RWPE2 (cell line): ENCODE data around the gene IFNAR2.

Experiments used
- ATAC-seq: fragments of 200-7000 bp; cut with Tn5 transposase; 3 replicates; pipeline ENCODE4 v1.9.1; 2021; ENCODE audit warnings: low read depth
- DNase-seq: peaks from one replicate; pipeline ENCODE4 v3.0.0-alpha.2; 2020; ENCODE audit warnings: low spot score
- H3K27ac ChIP-seq: fragments of 450-650 bp; 2 replicates; pipeline ENCODE4 v1.5.1; 2017; ENCODE audit warnings: mild to moderate bottlenecking; ENCODE audit not compliant: poor library complexity, severe bottlenecking
- H3K27me3 ChIP-seq: fragments of 250-450 bp; sonication (Bioruptor Pico); 2 replicates; pipeline ENCODE4 v1.5.1; 2021; ENCODE audit warnings: mild to moderate bottlenecking, moderate library complexity; ENCODE audit not compliant: insufficient read depth, poor library complexity, severe bottlenecking
- H3K36me3 ChIP-seq: fragments of 250-450 bp; sonication (Bioruptor Pico); 2 replicates; pipeline ENCODE4 v1.5.1; 2020; ENCODE audit warnings: low read depth, mild to moderate bottlenecking, moderate library complexity
- H3K4me1 ChIP-seq: fragments of 250-450 bp; sonication (Bioruptor Pico); 2 replicates; pipeline ENCODE4 v1.5.1; 2021; ENCODE audit warnings: mild to moderate bottlenecking, moderate library complexity; ENCODE audit not compliant: insufficient read depth, poor library complexity, severe bottlenecking
- H3K4me3 ChIP-seq: fragments of 250-450 bp; sonication (Bioruptor Pico); 2 replicates; pipeline ENCODE4 v1.5.1; 2021; ENCODE audit warnings: mild to moderate bottlenecking, moderate library complexity; ENCODE audit not compliant: severe bottlenecking
- H3K9me3 ChIP-seq: fragments of 250-450 bp; sonication (Bioruptor Pico); 2 replicates; pipeline ENCODE4 v1.5.1; 2021; ENCODE audit warnings: mild to moderate bottlenecking, moderate library complexity; ENCODE audit not compliant: severe bottlenecking
- TF ChIP-seq, protein P1 (sequence below): fragments of 450-650 bp; IDR thresholded peaks from one replicate; pipeline ENCODE4 v1.5.1; 2017; ENCODE audit warnings: mild to moderate bottlenecking, moderate library complexity; ENCODE audit not compliant: poor library complexity, severe bottlenecking

The IFNAR2 gene

DNA sequence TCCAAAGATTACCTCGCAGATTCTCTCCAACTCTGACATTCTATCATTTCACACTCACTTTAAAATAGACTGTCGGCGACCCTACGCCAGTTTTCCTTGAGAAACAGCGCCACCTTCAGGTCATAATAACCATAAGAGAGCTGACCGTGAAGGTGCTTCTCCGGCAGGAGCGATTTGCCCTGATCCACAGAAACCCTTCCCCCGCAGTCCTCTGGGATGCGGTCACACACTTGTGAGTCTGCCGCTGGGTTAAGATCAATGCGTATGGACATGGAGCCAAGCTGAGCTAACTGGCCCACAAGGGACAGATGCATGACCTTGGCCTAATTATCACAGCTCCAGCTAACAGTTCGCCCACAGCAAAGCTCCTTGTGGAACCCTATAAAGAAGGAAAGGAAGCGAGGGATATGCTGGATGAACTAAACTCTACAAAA, 32.8 kb upstream of the IFNAR2 start:
- no peaks in the 10 kb centered on the region for H3K4me1 ChIP-seq
- no peak for DNase-seq
- H3K4me3 ChIP-seq: no peak overlapping the region

DNA sequence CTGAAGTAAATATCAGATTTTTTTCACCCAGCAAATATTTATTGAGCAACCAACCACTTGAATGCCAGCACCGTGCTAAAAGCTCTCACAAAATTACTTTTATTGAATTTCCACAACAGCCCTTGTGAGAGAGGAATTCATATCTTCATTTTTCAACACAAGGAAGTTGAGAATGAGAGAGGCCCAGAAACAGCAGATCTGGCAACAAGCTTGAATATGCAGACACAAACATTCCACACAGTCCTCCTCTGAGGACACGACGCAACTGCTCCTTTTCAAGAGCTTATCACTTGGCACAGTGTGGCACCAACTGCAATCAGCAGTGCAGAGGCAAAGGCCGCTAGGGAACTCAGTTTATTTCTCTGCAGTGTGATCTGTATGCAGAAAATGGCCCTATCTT, 32.2 kb upstream of the IFNAR2 start:
- Histone ChIP-seq H3K9me3 (no peaks in the 10 kb centered on the region), H3K36me3 (no peaks in the 10 kb centered on the region), H3K27ac (no peak overlapping the region), H3K4me3 (no peak overlapping the region), H3K4me1 (no peaks in the 10 kb centered on the region), H3K27me3 (no peaks in the 10 kb centered on the region)
- no peak for DNase-seq
- ATAC-seq: no peak
- TF ChIP-seq, protein P1, sequence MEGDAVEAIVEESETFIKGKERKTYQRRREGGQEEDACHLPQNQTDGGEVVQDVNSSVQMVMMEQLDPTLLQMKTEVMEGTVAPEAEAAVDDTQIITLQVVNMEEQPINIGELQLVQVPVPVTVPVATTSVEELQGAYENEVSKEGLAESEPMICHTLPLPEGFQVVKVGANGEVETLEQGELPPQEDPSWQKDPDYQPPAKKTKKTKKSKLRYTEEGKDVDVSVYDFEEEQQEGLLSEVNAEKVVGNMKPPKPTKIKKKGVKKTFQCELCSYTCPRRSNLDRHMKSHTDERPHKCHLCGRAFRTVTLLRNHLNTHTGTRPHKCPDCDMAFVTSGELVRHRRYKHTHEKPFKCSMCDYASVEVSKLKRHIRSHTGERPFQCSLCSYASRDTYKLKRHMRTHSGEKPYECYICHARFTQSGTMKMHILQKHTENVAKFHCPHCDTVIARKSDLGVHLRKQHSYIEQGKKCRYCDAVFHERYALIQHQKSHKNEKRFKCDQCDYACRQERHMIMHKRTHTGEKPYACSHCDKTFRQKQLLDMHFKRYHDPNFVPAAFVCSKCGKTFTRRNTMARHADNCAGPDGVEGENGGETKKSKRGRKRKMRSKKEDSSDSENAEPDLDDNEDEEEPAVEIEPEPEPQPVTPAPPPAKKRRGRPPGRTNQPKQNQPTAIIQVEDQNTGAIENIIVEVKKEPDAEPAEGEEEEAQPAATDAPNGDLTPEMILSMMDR: no peak

More for the DNA sequence above, 32.8 kb upstream of the IFNAR2 start:
- Histone ChIP-seq H3K36me3 (no peaks in the 10 kb centered on the region), H3K27ac (no peak overlapping the region), H3K27me3 (peaks cover 4% of the 10 kb centered on the region), H3K9me3 (no peaks in the 10 kb centered on the region)
- peak; percentile 77 for ATAC-seq
- TF ChIP-seq, protein P1: peak; percentile 88

DNA sequence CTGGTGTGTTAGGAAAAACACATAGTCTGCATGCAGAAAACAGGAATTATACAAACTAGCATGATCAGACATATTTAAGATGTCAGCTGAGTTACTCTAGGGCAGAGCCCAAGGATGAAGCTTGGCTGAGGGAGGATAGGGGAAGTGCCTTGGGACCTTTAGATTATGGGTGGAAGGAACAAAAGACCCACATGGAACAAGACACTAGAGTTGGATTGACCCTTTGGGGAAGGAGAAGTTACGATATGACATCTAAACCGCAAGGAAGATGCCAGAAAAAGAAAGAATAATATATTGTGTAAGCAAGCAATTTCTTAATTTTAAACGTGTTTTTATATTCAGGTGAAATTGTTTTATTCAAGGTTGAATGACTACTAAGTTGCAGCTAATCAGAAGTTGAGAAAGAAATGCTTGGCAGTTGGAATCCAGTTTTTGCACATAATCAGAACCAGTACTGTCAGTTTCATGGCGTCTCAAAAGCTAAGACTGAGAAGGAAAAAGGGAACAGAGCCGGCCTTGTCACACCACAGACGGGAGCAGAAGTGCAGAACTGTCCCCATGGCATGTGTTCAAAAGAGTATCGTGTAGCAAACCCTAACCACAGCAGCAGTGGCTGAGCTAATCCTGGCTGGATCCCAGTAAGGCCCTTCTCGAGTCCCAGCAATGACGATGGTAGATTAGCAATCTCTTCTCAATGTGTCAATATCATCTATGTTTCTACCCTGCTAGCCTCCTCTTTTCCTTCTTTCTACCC, 31.2 kb upstream of the IFNAR2 start:
- DNase-seq: no peak
- no peak overlapping the region for H3K27ac ChIP-seq
- H3K36me3 ChIP-seq: no peaks in the 10 kb centered on the region
- peaks cover 4% of the 10 kb centered on the region for H3K4me1 ChIP-seq
- no peak overlapping the region for H3K4me3 ChIP-seq
- ATAC-seq: no peak
- H3K27me3 ChIP-seq: no peaks in the 10 kb centered on the region
- TF ChIP-seq, protein P1: no peak
- H3K9me3 ChIP-seq: no peaks in the 10 kb centered on the region

DNA sequence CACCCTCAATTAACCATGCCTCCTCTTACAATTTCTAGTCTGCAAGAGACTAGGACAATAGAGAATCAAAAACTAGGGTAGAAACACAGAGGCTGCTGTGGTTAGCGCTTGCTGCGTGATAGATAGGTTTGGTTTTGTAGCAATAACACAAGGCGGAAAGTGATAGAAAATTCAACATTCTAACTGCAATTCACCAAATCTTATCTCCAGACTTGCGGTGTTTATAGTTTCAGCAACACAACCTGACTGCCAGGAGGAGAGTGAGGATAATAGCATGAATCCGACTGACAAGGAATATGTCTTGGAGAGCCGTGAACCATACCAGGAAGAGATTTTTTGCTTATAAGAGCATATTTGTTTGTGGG, 30.7 kb upstream of the IFNAR2 start:
- peaks cover 9% of the 10 kb centered on the region for H3K4me1 ChIP-seq
- no peaks in the 10 kb centered on the region for H3K36me3 ChIP-seq

More for the DNA sequence above, 30.7 kb upstream of the IFNAR2 start:
- Histone ChIP-seq H3K27me3 (no peaks in the 10 kb centered on the region), H3K4me3 (no peak overlapping the region), H3K9me3 (no peaks in the 10 kb centered on the region), H3K27ac (no peak overlapping the region)
- TF ChIP-seq, protein P1: no peak
- DNase-seq (no peak), ATAC-seq (no peak)
